ENCODE data around the gene CDC27. TPM values are rescaled to one million over a fixed set of nuclear protein-coding genes. Genes with fewer than 3 reads are reported as not detected.

CDC27 gene
- total RNA-seq, 2 experiments from 2014 or later, result 74.3 to 164 TPM

- CTCF ChIA-PET (ENCODE audit: unreplicated experiment), result no interaction called here
- no peaks in the 10 kb centered on the region for H3K79me2 ChIP-seq (ENCODE audit: insufficient read depth, low read depth, low read length)
- POLR2A ChIA-PET, result interaction anchor here (1.0 kb wide), 1 partner anchor 14 kb away, joined by 3 read pairs; no protein-coding TSS in a partner anchor
- BruUV-seq (replicated peaks), result no TSS peak
- H3K9me3 ChIP-seq (ENCODE audit: low read length), result 0 out of 2 replicates have a peak, but pooled peaks cover 6% of the 10 kb centered on the region
- no peaks in the 10 kb centered on the region for H4K20me1 ChIP-seq (ENCODE audit: insufficient read depth, low read length)
- H3K27ac ChIP-seq (ENCODE audit: low read depth, low read length, poor library complexity, severe bottlenecking), result no peak overlapping the region
- H3K4me3 ChIP-seq (ENCODE audit: low read depth, low read length, poor library complexity, severe bottlenecking), result no peak overlapping the region
- TF ChIP-seq CTCF (conservative IDR thresholded peaks at IDR 0.05; ENCODE audit: low read length) (no peak), EZH2phosphoT487 (IDR thresholded peaks at IDR 0.05; ENCODE audit: borderline replicate concordance, low read depth, low read length) (no peak)
- H3K4me1 ChIP-seq (ENCODE audit: insufficient read depth, low read length, poor library complexity, severe bottlenecking), result peaks cover 27% of the 10 kb centered on the region
- no peaks in the 10 kb centered on the region for H3K36me3 ChIP-seq (ENCODE audit: insufficient read depth, low read length)
- DNase-seq (ENCODE audit: low spot score), result no peak
- no peaks in the 10 kb centered on the region for H3K9me2 ChIP-seq (ENCODE audit: insufficient read depth, low read length)
- no peak overlapping the region for H3K4me2 ChIP-seq (ENCODE audit: low read length)
- no peak overlapping the region for H2AFZ ChIP-seq (ENCODE audit: low read length)
- intact Hi-C loops (cut with micrococcal nuclease; ENCODE audit: unreplicated experiment), result loop anchor here (5.0 kb wide), 1 partner anchor 385 kb away; no protein-coding TSS in a partner anchor
Measured at GRCh38 chr17:47232465-47232864, 43.4 kb upstream of the CDC27 start.

- H3K4me3 ChIP-seq (ENCODE audit: low read depth, low read length, poor library complexity, severe bottlenecking), result no peak overlapping the region
- BruUV-seq (replicated peaks), result no TSS peak
- intact Hi-C loops (cut with micrococcal nuclease; ENCODE audit: unreplicated experiment), result loop anchor here (5.0 kb wide), 1 partner anchor 385 kb away; no protein-coding TSS in a partner anchor
- H3K4me1 ChIP-seq (ENCODE audit: insufficient read depth, low read length, poor library complexity, severe bottlenecking), result peaks cover 27% of the 10 kb centered on the region
- no peak overlapping the region for H3K27ac ChIP-seq (ENCODE audit: low read depth, low read length, poor library complexity, severe bottlenecking)
- no peak overlapping the region for H2AFZ ChIP-seq (ENCODE audit: low read length)
- 0 out of 2 replicates have a peak overlapping the region, but pooled peaks have one; percentile 75 for H3K4me2 ChIP-seq (ENCODE audit: low read length)
- H3K9me2 ChIP-seq (ENCODE audit: insufficient read depth, low read length), result no peaks in the 10 kb centered on the region
- no peak for DNase-seq (ENCODE audit: low spot score)
- ChIA-PET POLR2A (no interaction called here), CTCF (ENCODE audit: unreplicated experiment) (no interaction called here)
- no peaks in the 10 kb centered on the region for H4K20me1 ChIP-seq (ENCODE audit: insufficient read depth, low read length)
- H3K79me2 ChIP-seq (ENCODE audit: insufficient read depth, low read depth, low read length), result no peaks in the 10 kb centered on the region
- H3K36me3 ChIP-seq (ENCODE audit: insufficient read depth, low read length), result no peaks in the 10 kb centered on the region
- H3K9me3 ChIP-seq (ENCODE audit: low read length), result 0 out of 2 replicates have a peak, but pooled peaks cover under 1% of the 10 kb centered on the region
- TF ChIP-seq CTCF (conservative IDR thresholded peaks at IDR 0.05; ENCODE audit: low read length) (no peak), EZH2phosphoT487 (IDR thresholded peaks at IDR 0.05; ENCODE audit: borderline replicate concordance, low read depth, low read length) (no peak)
Measured at GRCh38 chr17:47231866-47232265, 42.8 kb upstream of the CDC27 start.

- CTCF ChIA-PET (ENCODE audit: unreplicated experiment), result interaction anchor here (0.5 kb wide), 1 partner anchor 9 kb away, joined by 3 read pairs; no protein-coding TSS in a partner anchor
- intact Hi-C loops (cut with micrococcal nuclease; ENCODE audit: unreplicated experiment), result loop anchor here (5.0 kb wide), 1 partner anchor 386 kb away; no protein-coding TSS in a partner anchor
- Histone ChIP-seq H4K20me1 (ENCODE audit: insufficient read depth, low read length) (no peaks in the 10 kb centered on the region), H2AFZ (ENCODE audit: low read length) (peak overlapping the region; percentile 78; the same call in 1 of the 2 replicates), H3K9me2 (ENCODE audit: insufficient read depth, low read length) (no peaks in the 10 kb centered on the region), H3K4me2 (ENCODE audit: low read length) (peak overlapping the region; percentile 75), H3K27ac (ENCODE audit: low read depth, low read length, poor library complexity, severe bottlenecking) (no peak overlapping the region), H3K9me3 (ENCODE audit: low read length) (no peaks in the 10 kb centered on the region), H3K4me3 (ENCODE audit: low read depth, low read length, poor library complexity, severe bottlenecking) (peak overlapping the region; percentile 58), H3K4me1 (ENCODE audit: insufficient read depth, low read length, poor library complexity, severe bottlenecking) (peaks cover 27% of the 10 kb centered on the region), H3K36me3 (ENCODE audit: insufficient read depth, low read length) (no peaks in the 10 kb centered on the region), H3K79me2 (ENCODE audit: insufficient read depth, low read depth, low read length) (no peaks in the 10 kb centered on the region)
- no TSS peak for BruUV-seq (replicated peaks)
- TF ChIP-seq CTCF (conservative IDR thresholded peaks at IDR 0.05; ENCODE audit: low read length), result no peak
- TF ChIP-seq EZH2phosphoT487 (IDR thresholded peaks at IDR 0.05; ENCODE audit: borderline replicate concordance, low read depth, low read length), result no peak
- DNase-seq (ENCODE audit: low spot score), result peak; percentile 21
- POLR2A ChIA-PET, result interaction anchor here (0.6 kb wide), 2 partner anchors 44 to 1039 kb away, joined by 3 to 5 read pairs; no protein-coding TSS in a partner anchor
Measured at GRCh38 chr17:47231334-47231733, 42.2 kb upstream of the CDC27 start.

Data from OCI-LY7 (cell line).